H9 (cell line): ENCODE results near the gene GTF3C5. TPM values are rescaled to one million over a fixed set of nuclear protein-coding genes. Genes with fewer than 3 reads are reported as not detected.

Source experiments
- DNase-seq: peaks from one replicate; pipeline ENCODE4 v3.0.0-alpha.2; 2017
- H2AFZ ChIP-seq: one replicate; pipeline ENCODE4 v1.6.1; 2013; ENCODE audit warnings: mild to moderate bottlenecking, low read length, control low read depth, moderate library complexity
- H2AK5ac ChIP-seq: 2 replicates; pipeline ENCODE4 v1.6.1; 2013; ENCODE audit warnings: low read length, control low read depth, mixed read lengths; ENCODE audit not compliant: insufficient read length
- H2BK120ac ChIP-seq: one replicate; pipeline ENCODE4 v1.6.1; 2013; ENCODE audit warnings: low read depth, mild to moderate bottlenecking, low read length, control low read depth, inconsistent platforms; ENCODE audit not compliant: poor library complexity, severe bottlenecking
- H2BK12ac ChIP-seq: 2 replicates; pipeline ENCODE4 v1.6.1; 2013; ENCODE audit warnings: low read length, control low read depth, mixed read lengths, low read depth; ENCODE audit not compliant: insufficient read length
- H2BK15ac ChIP-seq: 2 replicates; pipeline ENCODE4 v1.6.1; 2013; ENCODE audit warnings: low read depth, low read length, control low read depth
- H2BK20ac ChIP-seq: one replicate; pipeline ENCODE4 v1.6.1; 2013; ENCODE audit warnings: low read depth, mild to moderate bottlenecking, low read length, control low read depth, inconsistent platforms; ENCODE audit not compliant: poor library complexity, severe bottlenecking
- H2BK5ac ChIP-seq: 2 replicates; pipeline ENCODE4 v1.6.1; 2013; ENCODE audit warnings: low read length, control low read depth, mixed read lengths; ENCODE audit not compliant: insufficient read length
- H3K14ac ChIP-seq: 2 replicates; pipeline ENCODE4 v1.6.1; 2013; ENCODE audit warnings: low read length, control low read depth; ENCODE audit not compliant: insufficient read depth
- H3K18ac ChIP-seq: 2 replicates; pipeline ENCODE4 v1.6.1; 2013; ENCODE audit warnings: low read depth, mild to moderate bottlenecking, mixed read lengths, low read length, control low read depth; ENCODE audit not compliant: insufficient read length
- H3K23ac ChIP-seq: 2 replicates; pipeline ENCODE4 v1.6.1; 2013; ENCODE audit warnings: low read length, control low read depth, mixed read lengths, low read depth; ENCODE audit not compliant: insufficient read length
- H3K23me2 ChIP-seq: 2 replicates; pipeline ENCODE4 v1.6.1; 2013; ENCODE audit warnings: low read depth, mild to moderate bottlenecking, mixed read lengths, low read length, control low read depth; ENCODE audit not compliant: insufficient read length, poor library complexity, severe bottlenecking
- H3K27ac ChIP-seq: 2 replicates; pipeline ENCODE4 v1.5.1; 2013; ENCODE audit warnings: low read length, control low read depth, mixed read lengths, low read depth; ENCODE audit not compliant: insufficient read length
- H3K27me3 ChIP-seq: 2 replicates; pipeline ENCODE4 v1.6.1; 2013; ENCODE audit warnings: low read length, control low read depth, inconsistent platforms; ENCODE audit not compliant: insufficient read depth
- H3K4ac ChIP-seq: 2 replicates; pipeline ENCODE4 v1.6.1; 2013; ENCODE audit warnings: low read depth, mild to moderate bottlenecking, control low read depth, inconsistent platforms, low read length, moderate library complexity
- H3K4me1 ChIP-seq: 2 replicates; pipeline ENCODE4 v1.6.1; 2013; ENCODE audit warnings: low read length, control low read depth, inconsistent platforms; ENCODE audit not compliant: insufficient read depth
- H3K4me2 ChIP-seq: 2 replicates; pipeline ENCODE4 v1.6.1; 2013; ENCODE audit warnings: low read length, control low read depth, mixed read lengths; ENCODE audit not compliant: insufficient read length, insufficient read depth
- H3K56ac ChIP-seq: 2 replicates; pipeline ENCODE4 v1.6.1; 2013; ENCODE audit warnings: low read depth, mild to moderate bottlenecking, mixed read lengths, low read length, control low read depth; ENCODE audit not compliant: insufficient read length
- H3K79me1 ChIP-seq: 2 replicates; pipeline ENCODE4 v1.6.1; 2013; ENCODE audit warnings: low read depth, mild to moderate bottlenecking, moderate library complexity, low read length, control low read depth, inconsistent platforms; ENCODE audit not compliant: insufficient read depth, poor library complexity, severe bottlenecking
- H3K79me2 ChIP-seq: 2 replicates; pipeline ENCODE4 v1.6.1; 2013; ENCODE audit warnings: low read length, control low read depth, inconsistent platforms; ENCODE audit not compliant: insufficient read depth
- H3K9ac ChIP-seq: 2 replicates; pipeline ENCODE4 v1.6.1; 2013; ENCODE audit warnings: low read length, control low read depth, mixed read lengths; ENCODE audit not compliant: insufficient read length; ENCODE audit errors: extremely low read depth
- H3K9me3 ChIP-seq: one replicate; pipeline ENCODE4 v1.6.1; 2013; ENCODE audit warnings: low read depth, low read length, inconsistent platforms; ENCODE audit not compliant: control insufficient read depth
- H3T11ph ChIP-seq: one replicate; pipeline ENCODE4 v1.6.1; 2013; ENCODE audit warnings: mild to moderate bottlenecking, low read length, control low read depth, inconsistent platforms
- H4K20me1 ChIP-seq: one replicate; pipeline ENCODE4 v1.6.1; 2013; ENCODE audit not compliant: control insufficient read depth, insufficient read length, insufficient read depth
- H4K5ac ChIP-seq: 2 replicates; pipeline ENCODE4 v1.6.1; 2013; ENCODE audit warnings: low read depth, mild to moderate bottlenecking, mixed read lengths, low read length, control low read depth; ENCODE audit not compliant: insufficient read length
- H4K8ac ChIP-seq: replicated peaks from 2 replicates; pipeline ENCODE4 v1.6.1; 2013; ENCODE audit warnings: low read length, control low read depth, mixed read lengths, low read depth; ENCODE audit not compliant: insufficient read length
- H4K91ac ChIP-seq: 2 replicates; pipeline ENCODE4 v1.6.1; 2013; ENCODE audit warnings: low read depth, mild to moderate bottlenecking, moderate library complexity, mixed read lengths, low read length, control low read depth; ENCODE audit not compliant: insufficient read length
- H3K27ac Mint-ChIP-seq, 3 experiments: 2 replicates in 2 of 3; 3 replicates in 1 of 3; pipeline ENCODE4 v1.8.0; 2020 to 2021; ENCODE audit warnings: mixed read lengths in 3 of 3, mild to moderate bottlenecking in 1 of 3, moderate library complexity in 1 of 3
- H3K27me3 Mint-ChIP-seq: 2 replicates; pipeline ENCODE4 v1.8.0; 2021; ENCODE audit warnings: low read depth, mild to moderate bottlenecking, moderate library complexity, mixed read lengths
- H3K36me3 Mint-ChIP-seq, 3 experiments: 2 replicates in 2 of 3; 3 replicates in 1 of 3; pipeline ENCODE4 v1.8.0; 2020 to 2021; ENCODE audit warnings: low read depth in 3 of 3, mixed read lengths in 3 of 3; ENCODE audit not compliant: insufficient read depth in 1 of 3
- H3K4me1 Mint-ChIP-seq, 2 experiments: 2 replicates each; pipeline ENCODE4 v1.8.0; 2020; ENCODE audit warnings: mixed read lengths in 2 of 2
- H3K4me3 Mint-ChIP-seq, 2 experiments: 2 replicates in 1 of 2; 3 replicates in 1 of 2; pipeline ENCODE4 v1.8.0; 2020 to 2021; ENCODE audit warnings: mild to moderate bottlenecking in 2 of 2, mixed read lengths in 2 of 2, moderate library complexity in 1 of 2
- H3K9me3 Mint-ChIP-seq, 2 experiments: 2 replicates in 1 of 2; 3 replicates in 1 of 2; pipeline ENCODE4 v1.8.0; 2020; ENCODE audit warnings: mild to moderate bottlenecking in 2 of 2, mixed read lengths in 2 of 2, moderate library complexity in 1 of 2
- WGBS: extraction: QIAGEN DNeasy Blood & Tissue Kit; methylation state at CpG from one replicate; pipeline ENCODE4 v1.1.7; 2013; ENCODE audit warnings: missing lambda C conversion rate, low lambda C conversion rate, mixed read lengths; ENCODE audit not compliant: insufficient read length; ENCODE audit errors: extremely low coverage; 5-methylcytosine and 5-hydroxymethylcytosine counted together
- long read RNA-seq: library from polyadenylated mRNA; unstranded; transcript quantifications from one replicate; pipeline ENCODE4 v2.0.0, GENCODE V29; 2020
- total RNA-seq: library from RNA; stranded (reverse); gene quantifications from 2 replicates; pipeline ENCODE4 v1.2.1, GENCODE V29; 2021
- TF ChIP-seq, protein P1 (sequence below): fragments of 200-600 bp; sonication (generic); conservative IDR thresholded peaks from 3 replicates; pipeline ENCODE4 v1.8.0; 2021; ENCODE audit warnings: antibody characterized with exemption, mild to moderate bottlenecking

GTF3C5 gene
- total RNA-seq, result 85.5 and 88.9 TPM in 2 replicates
- long read RNA-seq, transcript GTF3C5-202 (11 exons, 2,406 nt), result major isoform, 390 of 572 reads
- long read RNA-seq, transcript GTF3C5-204 (12 exons, 2,110 nt), result minor isoform, 78 of 572 reads
- long read RNA-seq, transcript GTF3C5-203 (9 exons, 1,999 nt), result minor isoform, 9 of 572 reads
- long read RNA-seq, partial matches to known transcripts, result 12 of 572 reads
- long read RNA-seq, other reads (novel, unspliced or antisense), result 83 of 572 reads

DNA sequence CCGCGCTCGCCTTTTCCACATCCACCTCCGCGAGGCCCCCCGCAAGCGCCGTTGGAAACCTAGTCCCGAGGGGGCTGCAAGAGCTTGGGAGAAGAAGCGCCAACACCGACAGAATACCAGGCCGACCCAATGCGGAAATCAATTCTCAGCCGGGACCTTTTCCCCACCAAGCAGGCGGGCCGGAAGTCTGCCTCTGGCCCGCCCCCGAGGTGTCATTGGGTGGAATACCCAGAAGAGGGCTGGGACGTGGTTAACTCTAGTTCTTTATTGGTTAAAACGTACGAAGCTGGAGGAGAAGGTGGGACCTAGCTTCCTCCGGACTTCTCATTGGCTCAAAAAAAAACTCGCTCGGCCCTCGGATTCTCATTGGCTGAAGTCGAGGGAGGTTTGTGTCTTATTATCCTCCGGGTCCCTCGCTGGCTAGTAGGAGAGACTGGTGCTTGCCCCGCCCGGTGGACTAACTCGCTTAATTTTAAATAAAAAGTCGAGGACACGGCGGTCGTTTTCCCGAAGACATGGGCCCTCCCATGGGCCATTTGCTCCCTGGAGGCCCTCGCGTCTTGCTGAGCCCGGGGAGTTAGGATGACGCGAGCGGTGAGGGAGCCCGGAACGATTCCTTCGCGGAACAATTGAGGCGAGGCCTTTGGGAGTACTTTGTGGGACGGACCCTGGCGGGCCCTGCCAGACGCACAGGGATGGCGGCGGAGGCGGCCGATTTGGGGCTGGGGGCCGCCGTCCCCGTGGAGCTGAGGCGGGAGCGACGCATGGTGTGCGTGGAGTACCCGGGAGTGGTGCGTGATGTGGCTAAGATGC, at the start of gene GTF3C5:
GTF3C5 (plus strand) TSS at position 681 of the 813 bp plus-strand sequence; CDS start at position 696, 15 bp downstream.
- peak within 1 kb of the TSS; percentile 63 for H3K4me2 ChIP-seq
- peak within 1 kb of the TSS; percentile 84 for H3K14ac ChIP-seq
- H3K4me1 Mint-ChIP-seq, result peaks cover 17 to 18% of the 10 kb centered on the region in 2 experiments
- H4K8ac ChIP-seq, result no peak within 1 kb of the TSS
- no peak within 1 kb of the TSS for H2BK120ac ChIP-seq
- H3K79me1 ChIP-seq, result peaks cover 2% of the 10 kb centered on the region
- no peak within 1 kb of the TSS for H2AFZ ChIP-seq
- H3K4ac ChIP-seq, result no peak within 1 kb of the TSS
- H3K9me3 Mint-ChIP-seq, result peaks cover 2 to 6% of the 10 kb centered on the region in 2 experiments; a peak in 3 of 5 replicates
- H3K9ac ChIP-seq, result peak within 1 kb of the TSS; percentile 90
- peaks cover 4% of the 10 kb centered on the region for H3K23me2 ChIP-seq
- H2BK20ac ChIP-seq, result no peak within 1 kb of the TSS
- no CpG with 5 or more reads among the region's 63 CpGs for WGBS
- H3K23ac ChIP-seq, result no peak within 1 kb of the TSS
- H2BK5ac ChIP-seq, result no peak within 1 kb of the TSS
- no peak within 1 kb of the TSS for H2AK5ac ChIP-seq
- H3K9me3 ChIP-seq, result no peaks in the 10 kb centered on the region
- no peak within 1 kb of the TSS for H3T11ph ChIP-seq
- TF ChIP-seq, protein P1, sequence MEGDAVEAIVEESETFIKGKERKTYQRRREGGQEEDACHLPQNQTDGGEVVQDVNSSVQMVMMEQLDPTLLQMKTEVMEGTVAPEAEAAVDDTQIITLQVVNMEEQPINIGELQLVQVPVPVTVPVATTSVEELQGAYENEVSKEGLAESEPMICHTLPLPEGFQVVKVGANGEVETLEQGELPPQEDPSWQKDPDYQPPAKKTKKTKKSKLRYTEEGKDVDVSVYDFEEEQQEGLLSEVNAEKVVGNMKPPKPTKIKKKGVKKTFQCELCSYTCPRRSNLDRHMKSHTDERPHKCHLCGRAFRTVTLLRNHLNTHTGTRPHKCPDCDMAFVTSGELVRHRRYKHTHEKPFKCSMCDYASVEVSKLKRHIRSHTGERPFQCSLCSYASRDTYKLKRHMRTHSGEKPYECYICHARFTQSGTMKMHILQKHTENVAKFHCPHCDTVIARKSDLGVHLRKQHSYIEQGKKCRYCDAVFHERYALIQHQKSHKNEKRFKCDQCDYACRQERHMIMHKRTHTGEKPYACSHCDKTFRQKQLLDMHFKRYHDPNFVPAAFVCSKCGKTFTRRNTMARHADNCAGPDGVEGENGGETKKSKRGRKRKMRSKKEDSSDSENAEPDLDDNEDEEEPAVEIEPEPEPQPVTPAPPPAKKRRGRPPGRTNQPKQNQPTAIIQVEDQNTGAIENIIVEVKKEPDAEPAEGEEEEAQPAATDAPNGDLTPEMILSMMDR, result no peak
- no peak within 1 kb of the TSS for H2BK15ac ChIP-seq
- H4K91ac ChIP-seq, result no peak within 1 kb of the TSS
- DNase-seq, result peak; percentile 96
- peak within 1 kb of the TSS; percentile 74 for H3K18ac ChIP-seq
- H3K27me3 ChIP-seq, result no peaks in the 10 kb centered on the region
- H3K27me3 Mint-ChIP-seq, result peaks cover 17% of the 10 kb centered on the region
- H4K5ac ChIP-seq, result no peak within 1 kb of the TSS
- H3K4me1 ChIP-seq, result no peaks in the 10 kb centered on the region; the same call in 1 of the 2 replicates
- peak within 1 kb of the TSS; percentile 93 to 99 for H3K4me3 Mint-ChIP-seq
- H3K27ac Mint-ChIP-seq, result peak within 1 kb of the TSS; percentile 99 to 100 (median 100)
- no peak within 1 kb of the TSS for H3K27ac ChIP-seq
- H2BK12ac ChIP-seq, result no peak within 1 kb of the TSS
- H3K36me3 Mint-ChIP-seq, result peaks cover 5 to 12% (median 8%) of the 10 kb centered on the region in 3 experiments; a peak in 5 of 7 replicates
- H3K56ac ChIP-seq, result no peak within 1 kb of the TSS
- no peaks in the 10 kb centered on the region for H4K20me1 ChIP-seq
- H3K79me2 ChIP-seq, result peaks cover 25% of the 10 kb centered on the region; the same call in 1 of the 2 replicates
